Measurements from ENCODE around the gene HOXB3.

- no peak for TF ChIP-seq CTCF (conservative IDR thresholded peaks at IDR 0.05 in 1 of 2, IDR thresholded peaks at IDR 0.05 in 1 of 2; ENCODE audit: extremely low read depth in 1 of 2, insufficient read depth in 1 of 2, low read depth in 1 of 2, low read length in 2 of 2)
- no peak for TF ChIP-seq EZH2 (IDR thresholded peaks at IDR 0.05; ENCODE audit: borderline replicate concordance, low read length)
These were observed 35.4 kb downstream of the HOXB3 start for GRCh38 chr17:48554412-48555257.

All from mammary epithelial cell (primary cell).